ENCODE results near the gene FAM124B. TPM values are rescaled to one million over a fixed set of nuclear protein-coding genes. Genes with fewer than 3 reads are reported as not detected.
"Not testable (repeated sequence)": the region's sequence is repeated elsewhere in the genome, so short reads cannot be mapped to it uniquely, and the experiment has no call there.

FAM124B gene
- total RNA-seq, 1 donor from 2014 or later: 1.2 TPM

GRCh38 chr2:224392545-224392944 lies 9.4 kb downstream of the FAM124B start:
- ATAC-seq (no peak), DNase-seq (no peak)
- intact Hi-C loops (cut with micrococcal nuclease): no loop called here

- intact Hi-C loops (cut with micrococcal nuclease): no loop called here
- DNase-seq: no peak
- no peak for ATAC-seq
These were observed 12.6 kb downstream of the FAM124B start for GRCh38 chr2:224389317-224389716.

- ATAC-seq (no peak), DNase-seq (no peak)
- intact Hi-C loops (cut with micrococcal nuclease): no loop called here
These were observed 15.0 kb downstream of the FAM124B start for GRCh38 chr2:224386876-224387275.

- ATAC-seq (no peak), DNase-seq (no peak)
- intact Hi-C loops (cut with micrococcal nuclease): no loop called here
These were observed 18.8 kb downstream of the FAM124B start for GRCh38 chr2:224382973-224383555.

GRCh38 chr2:224382280-224382647 lies 19.6 kb downstream of the FAM124B start:
- intact Hi-C loops (cut with micrococcal nuclease); DNase-seq; ATAC-seq: not testable (repeated sequence)

GRCh38 chr2:224381521-224382279 lies 20.2 kb downstream of the FAM124B start:
- intact Hi-C loops (cut with micrococcal nuclease): no loop called here
- ATAC-seq (no peak), DNase-seq (no peak)

GRCh38 chr2:224379986-224380385 lies 21.9 kb downstream of the FAM124B start:
- intact Hi-C loops (cut with micrococcal nuclease): no loop called here
- DNase-seq (peak; percentile 41), ATAC-seq (peak; percentile 55)

- no peak for ATAC-seq
- intact Hi-C loops (cut with micrococcal nuclease): no loop called here
- DNase-seq: no peak
These were observed 22.7 kb downstream of the FAM124B start for GRCh38 chr2:224379172-224379571.

GRCh38 chr2:224378701-224379097 lies 23.2 kb downstream of the FAM124B start:
- no peak for ATAC-seq
- intact Hi-C loops (cut with micrococcal nuclease): no loop called here
- DNase-seq: no peak

GRCh38 chr2:224377751-224378700 lies 23.9 kb downstream of the FAM124B start:
- ATAC-seq: no peak
- intact Hi-C loops (cut with micrococcal nuclease): loop anchor here (2.0 kb wide), 1 partner anchor 25 kb away; the partner anchor contains the start of gene FAM124B
- DNase-seq: no peak

GRCh38 chr2:224372641-224373040 lies 29.3 kb downstream of the FAM124B start:
- ATAC-seq (no peak), DNase-seq (no peak)
- intact Hi-C loops (cut with micrococcal nuclease): no loop called here

GRCh38 chr2:224369028-224369632 lies 32.8 kb downstream of the FAM124B start:
- DNase-seq: no peak
- ATAC-seq: no peak
- intact Hi-C loops (cut with micrococcal nuclease): no loop called here

GRCh38 chr2:224366267-224366844 lies 35.6 kb downstream of the FAM124B start:
- DNase-seq (no peak), ATAC-seq (no peak)
- intact Hi-C loops (cut with micrococcal nuclease): no loop called here

GRCh38 chr2:224365331-224365730 lies 36.6 kb downstream of the FAM124B start:
- DNase-seq: no peak
- ATAC-seq: no peak
- intact Hi-C loops (cut with micrococcal nuclease): no loop called here

- intact Hi-C loops (cut with micrococcal nuclease): no loop called here
- DNase-seq: no peak
- no peak for ATAC-seq
These were observed 38.6 kb downstream of the FAM124B start for GRCh38 chr2:224363281-224363680.

GRCh38 chr2:224362094-224362493 lies 39.8 kb downstream of the FAM124B start:
- ATAC-seq: no peak
- intact Hi-C loops (cut with micrococcal nuclease): no loop called here
- no peak for DNase-seq

GRCh38 chr2:224360801-224361251 lies 41.1 kb downstream of the FAM124B start:
- intact Hi-C loops (cut with micrococcal nuclease): no loop called here
- DNase-seq (no peak), ATAC-seq (no peak)

- ATAC-seq (no peak), DNase-seq (no peak)
- intact Hi-C loops (cut with micrococcal nuclease): loop anchor here (5.0 to 10.0 kb wide), 2 partner anchors 88 to 415 kb away; no protein-coding TSS in a partner anchor
These were observed 42.3 kb downstream of the FAM124B start for GRCh38 chr2:224359569-224359968.
